Hindlimb muscle (tissue), 1 donor: ENCODE measurements around the gene NUP210. TPM values are rescaled to one million over a fixed set of nuclear protein-coding genes. Genes with fewer than 3 reads are reported as not detected.

Experiments
- DNase-seq: peaks from one replicate; pipeline ENCODE4 v3.0.0-alpha.2; 2013
- polyA plus RNA-seq: library from polyadenylated mRNA; unstranded; fragments of 120-200 nt; gene quantifications from one replicate; pipeline ENCODE4 v1.2.1, GENCODE V29; 2013; ENCODE audit not compliant: insufficient read length

The NUP210 gene
- polyA plus RNA-seq, 1 donor, result 9.6 TPM

- no peak for DNase-seq
Observed at GRCh38 chr3:13318626-13319470, 101.3 kb downstream of the NUP210 start.

DNA sequence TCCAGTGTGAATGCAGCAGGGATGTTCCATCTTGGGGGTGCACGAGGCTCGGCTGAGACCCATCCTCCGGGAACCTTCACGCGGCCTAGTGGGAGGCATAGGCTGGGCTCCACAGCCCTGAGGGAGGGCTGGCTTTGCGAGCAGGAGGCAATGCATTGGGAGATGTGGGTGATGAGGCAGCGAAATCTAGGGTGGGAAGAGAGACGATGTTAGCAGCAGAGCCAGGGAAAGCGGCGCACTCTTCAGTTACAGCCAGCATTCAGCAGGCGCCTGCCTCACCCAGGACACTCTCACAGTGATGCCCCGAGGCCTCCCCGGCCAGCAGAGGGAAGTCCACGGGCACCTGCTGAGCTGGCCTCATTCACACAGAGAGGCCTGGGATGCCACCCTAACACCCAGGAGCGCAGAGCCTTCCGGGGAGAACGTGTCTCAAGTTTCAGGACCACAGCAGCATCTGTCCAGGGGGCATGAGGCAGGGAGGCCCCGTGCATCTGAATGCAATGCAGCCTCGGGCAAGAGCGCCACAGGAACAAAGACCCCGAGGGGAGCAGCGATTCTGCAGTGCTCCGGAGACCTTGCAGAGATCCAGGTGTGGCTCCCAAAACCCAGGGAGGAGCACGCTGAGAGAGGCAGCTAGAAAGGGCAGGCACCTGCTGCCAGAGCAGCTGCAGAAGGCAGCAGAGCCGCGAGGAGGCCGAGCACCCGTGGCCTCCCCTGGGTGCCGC is 102.4 kb downstream of the NUP210 start:
- no peak for DNase-seq

- DNase-seq, result no peak
Observed at GRCh38 chr3:13316603-13317002, 103.5 kb downstream of the NUP210 start.

DNA sequence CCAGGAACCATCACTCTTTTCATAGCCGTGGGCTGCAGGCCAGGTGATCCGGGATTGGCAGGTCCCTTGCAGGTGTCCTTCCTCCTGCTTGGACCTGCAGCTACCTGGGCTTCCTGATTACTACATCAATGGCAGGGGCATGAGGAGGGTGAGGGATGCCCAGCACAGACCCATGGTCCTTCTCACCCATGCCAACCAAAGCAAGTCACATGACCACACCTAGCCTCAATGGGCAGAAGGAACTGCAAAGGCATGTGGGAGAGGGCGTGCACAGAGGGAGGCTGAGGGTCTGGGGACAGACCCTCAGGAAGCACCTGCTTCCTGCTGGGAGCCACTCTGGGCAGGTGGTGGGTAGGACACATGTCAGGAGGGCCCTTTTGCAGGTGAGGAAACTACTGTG is 105.2 kb downstream of the NUP210 start:
- no peak for DNase-seq

- DNase-seq, result no peak
Observed at GRCh38 chr3:13313813-13314212, 106.3 kb downstream of the NUP210 start.

GRCh38 chr3:13309004-13309403 is 111.1 kb downstream of the NUP210 start:
- DNase-seq, result no peak

DNA sequence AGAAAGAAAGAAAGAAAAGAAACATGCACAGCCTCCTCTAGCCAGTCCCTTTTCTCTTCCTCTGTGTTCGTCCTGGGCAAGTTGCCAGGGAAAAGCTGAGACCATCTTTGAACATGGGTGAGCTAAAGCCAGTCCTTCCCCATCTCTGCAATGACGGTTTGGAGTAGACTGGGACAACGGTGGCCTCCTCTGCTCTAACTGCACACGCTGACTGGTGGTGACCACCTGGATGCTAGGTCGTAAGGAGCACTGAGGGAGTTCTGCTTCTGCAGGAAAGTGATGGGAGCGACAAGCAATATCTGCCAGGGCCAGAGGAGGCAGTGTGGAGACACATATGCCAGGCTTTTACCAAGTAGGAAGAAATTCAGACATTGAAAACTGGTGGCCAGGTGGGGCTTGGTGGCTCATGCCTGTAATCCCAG is 111.7 kb downstream of the NUP210 start:
- DNase-seq, result no peak

DNA sequence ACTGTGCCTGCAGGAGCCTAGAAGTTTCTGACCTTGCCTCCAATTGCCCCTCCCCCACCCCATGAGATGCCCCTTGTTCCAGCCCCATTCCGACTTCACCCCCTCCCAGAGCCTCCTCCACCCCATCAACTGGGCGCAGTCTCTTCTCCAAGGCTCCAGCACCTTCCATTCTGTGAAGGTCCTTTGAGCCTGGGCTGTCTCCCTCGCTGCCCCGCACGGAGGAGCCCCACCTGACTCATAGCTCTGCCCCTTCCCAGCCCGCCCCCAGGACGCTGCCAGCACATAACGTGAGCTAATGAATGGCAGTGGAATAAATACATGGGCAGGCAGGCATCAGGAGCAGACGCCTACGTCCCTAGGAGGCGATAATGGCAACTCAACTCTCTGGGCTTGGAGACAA is 113.1 kb downstream of the NUP210 start:
- no peak for DNase-seq

DNA sequence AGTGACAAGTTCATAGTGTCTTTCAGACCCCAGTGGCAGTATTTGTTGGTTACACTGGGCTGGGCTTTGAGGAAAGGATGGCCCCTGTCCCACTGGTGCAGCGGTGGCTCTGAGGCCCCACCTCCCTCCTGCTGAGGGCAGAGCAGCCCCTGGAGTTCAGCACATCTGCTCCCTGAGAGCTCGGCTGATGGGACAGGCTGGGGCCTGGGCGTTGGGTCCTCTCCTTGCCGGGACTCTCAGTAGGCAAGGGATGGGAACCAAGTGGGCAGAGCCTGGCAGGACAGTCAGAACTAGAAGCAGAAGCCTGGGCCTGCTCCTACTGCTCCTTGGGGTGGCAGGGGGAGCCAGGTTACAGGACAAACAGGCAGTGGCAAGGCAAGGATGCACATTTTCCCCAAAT is 114.5 kb downstream of the NUP210 start:
- DNase-seq, result no peak

- DNase-seq, result no peak
Observed at GRCh38 chr3:13303410-13303809, 116.7 kb downstream of the NUP210 start.

- no peak for DNase-seq
Observed at GRCh38 chr3:13301286-13301987, 118.7 kb downstream of the NUP210 start.

GRCh38 chr3:13300546-13301285 is 119.4 kb downstream of the NUP210 start:
- no peak for DNase-seq

DNA sequence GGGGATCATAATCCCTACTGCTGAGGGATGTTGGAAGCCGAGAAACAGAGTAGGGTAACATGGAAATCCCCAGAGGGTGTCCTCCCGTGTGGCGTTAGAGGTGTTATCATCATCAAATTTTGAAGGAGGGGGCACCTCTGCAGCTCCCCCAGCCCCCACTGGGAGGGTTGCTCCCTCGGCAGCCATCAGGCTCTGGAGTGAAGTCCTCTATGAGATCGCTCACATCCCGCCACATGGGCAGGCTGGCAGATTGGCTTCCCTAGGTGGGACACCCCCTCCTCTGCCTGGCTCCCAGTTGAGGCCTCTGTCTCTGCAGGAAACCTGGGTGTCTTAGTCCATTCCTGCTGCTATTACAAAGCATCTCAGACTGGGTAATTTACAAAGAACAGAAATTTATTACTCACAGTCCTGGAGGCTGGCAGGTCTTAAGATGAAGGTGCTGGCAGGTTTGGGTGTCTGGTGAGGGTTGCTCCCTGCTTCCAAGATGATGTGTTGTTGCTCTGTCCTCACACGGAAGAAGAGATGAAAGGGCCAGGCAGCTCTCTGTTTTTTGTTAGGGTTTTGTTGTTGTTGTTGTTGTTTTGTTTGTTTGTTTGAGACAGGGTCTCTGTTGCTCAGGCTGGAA is 120.5 kb downstream of the NUP210 start:
- DNase-seq, result no peak

DNA sequence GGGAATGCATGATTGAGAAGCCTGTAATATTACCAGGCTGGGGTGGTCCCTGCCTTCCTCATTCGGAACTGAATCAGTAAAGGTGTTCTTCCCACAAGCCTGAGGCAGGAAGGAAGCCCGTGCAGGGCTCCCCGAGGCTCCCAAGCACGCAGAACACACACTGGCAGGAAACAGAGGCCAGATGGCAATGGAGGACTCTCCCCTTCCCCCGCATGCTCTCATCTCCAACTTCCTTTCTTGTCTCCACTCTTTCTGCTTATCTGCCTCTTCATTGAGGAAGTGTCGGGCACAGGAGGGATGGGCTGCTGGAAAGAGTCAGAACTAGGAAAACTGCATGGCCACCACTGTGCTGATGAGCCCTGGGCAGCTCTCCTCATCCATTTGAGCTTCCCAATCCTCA is 123.5 kb downstream of the NUP210 start:
- DNase-seq, result no peak

GRCh38 chr3:13294442-13295351 is 125.4 kb downstream of the NUP210 start:
- no peak for DNase-seq

DNA sequence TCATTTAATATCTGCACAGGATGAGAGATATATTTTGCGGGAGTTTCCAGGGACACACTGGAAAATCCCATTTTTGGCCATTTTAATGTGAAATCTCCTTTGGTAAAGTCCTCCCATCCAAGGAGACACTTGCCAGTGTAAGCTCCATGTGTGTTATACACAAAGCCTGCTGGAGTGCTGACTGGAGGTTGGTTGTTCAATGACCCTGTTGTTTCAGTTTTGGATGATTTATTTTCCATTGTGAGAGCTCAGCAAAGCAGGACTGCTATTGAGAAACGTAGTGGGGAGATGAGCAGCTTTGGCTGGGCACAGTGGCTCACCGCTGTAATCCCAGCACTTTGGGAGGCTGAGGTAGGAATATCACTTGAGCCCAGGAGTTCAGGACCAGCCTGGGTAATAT is 127.7 kb downstream of the NUP210 start:
- no peak for DNase-seq

- DNase-seq, result no peak
Observed at GRCh38 chr3:13290941-13291340, 129.2 kb downstream of the NUP210 start.

GRCh38 chr3:13289771-13290285 is 130.3 kb downstream of the NUP210 start:
- no peak for DNase-seq

- no peak for DNase-seq
Observed at GRCh38 chr3:13288732-13289718, 131.1 kb downstream of the NUP210 start.
